GM21576 (cell line): ENCODE measurements around the gene PARD6G.

Source experiments
- ATAC-seq: cut with Tn5 transposase; IDR thresholded peaks from one replicate; pipeline ENCODE4 v1.9.1; 2021; ENCODE audit warnings: mild to moderate bottlenecking, moderate library complexity; ENCODE audit not compliant: unreplicated experiment

The PARD6G gene

DNA sequence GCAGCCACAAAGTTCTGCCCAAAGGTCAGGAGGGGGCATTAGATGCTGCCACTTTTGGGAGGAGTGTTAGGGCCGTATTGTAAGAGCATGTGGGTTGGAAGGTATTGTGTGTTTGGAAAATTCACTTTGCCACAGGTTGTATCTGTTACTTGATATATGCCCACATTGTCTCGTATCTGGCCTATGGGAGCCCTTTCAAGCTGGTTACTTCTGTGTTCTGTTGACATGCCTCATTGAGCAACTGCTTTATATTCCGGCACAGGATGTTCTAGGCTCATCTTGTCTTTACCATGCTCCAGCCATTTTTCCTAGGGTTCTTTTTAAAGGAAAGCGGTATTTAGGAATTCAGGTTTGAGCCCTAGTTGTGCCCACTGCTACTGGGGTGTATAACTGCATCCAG, 132.3 kb downstream of the PARD6G start:
- no peak for ATAC-seq

DNA sequence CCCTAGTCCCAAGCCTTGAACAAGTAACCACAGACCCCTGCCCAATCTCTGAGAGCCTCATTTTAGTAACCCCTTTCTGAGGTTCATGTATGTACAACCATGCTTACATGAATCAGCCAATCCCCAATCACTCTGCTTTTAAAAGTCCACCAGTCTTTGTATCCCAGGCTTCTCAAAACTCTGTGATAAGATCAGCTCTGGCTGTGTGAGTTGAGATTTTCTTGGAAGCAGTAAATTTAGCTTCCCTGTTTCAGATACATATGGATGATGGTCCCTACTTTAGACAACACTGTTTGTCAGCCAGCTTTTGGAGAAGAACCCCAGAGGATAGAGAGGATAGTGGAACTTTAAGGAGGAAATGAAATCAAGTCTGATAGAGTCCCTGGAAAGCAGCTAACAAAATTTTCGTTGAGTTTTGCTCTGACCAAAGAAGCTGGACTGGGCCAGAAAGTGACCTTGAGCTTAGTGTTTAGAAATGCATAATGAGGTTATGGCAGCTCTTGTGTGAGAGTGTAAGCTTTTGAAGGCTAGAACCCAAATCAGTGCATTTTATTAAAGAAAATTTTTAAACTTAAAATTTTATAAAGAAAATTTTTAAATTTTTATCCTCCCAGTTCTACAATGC, 134.6 kb downstream of the PARD6G start:
- no peak for ATAC-seq

DNA sequence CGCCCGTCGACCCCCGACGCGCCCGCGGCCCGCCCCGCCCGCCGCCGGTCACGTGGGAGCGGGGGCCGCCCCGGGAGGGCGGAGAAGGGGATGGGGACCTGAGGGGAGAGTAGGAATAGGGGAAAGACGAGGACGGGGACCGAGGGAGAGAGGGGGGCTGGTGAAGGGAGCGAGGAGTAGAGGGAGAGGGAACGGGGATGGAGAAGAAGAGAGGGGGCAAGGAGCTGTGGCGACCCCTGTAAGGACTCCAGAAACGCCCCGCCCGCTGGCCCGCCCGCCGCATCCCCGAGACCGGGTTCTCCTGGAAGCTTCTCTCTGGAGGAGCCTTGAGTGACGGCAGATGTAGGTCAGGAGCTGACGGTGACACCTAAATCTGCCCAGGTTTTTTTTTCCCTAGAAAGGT, 137.6 kb downstream of the PARD6G start:
- ATAC-seq: peak; percentile 15

DNA sequence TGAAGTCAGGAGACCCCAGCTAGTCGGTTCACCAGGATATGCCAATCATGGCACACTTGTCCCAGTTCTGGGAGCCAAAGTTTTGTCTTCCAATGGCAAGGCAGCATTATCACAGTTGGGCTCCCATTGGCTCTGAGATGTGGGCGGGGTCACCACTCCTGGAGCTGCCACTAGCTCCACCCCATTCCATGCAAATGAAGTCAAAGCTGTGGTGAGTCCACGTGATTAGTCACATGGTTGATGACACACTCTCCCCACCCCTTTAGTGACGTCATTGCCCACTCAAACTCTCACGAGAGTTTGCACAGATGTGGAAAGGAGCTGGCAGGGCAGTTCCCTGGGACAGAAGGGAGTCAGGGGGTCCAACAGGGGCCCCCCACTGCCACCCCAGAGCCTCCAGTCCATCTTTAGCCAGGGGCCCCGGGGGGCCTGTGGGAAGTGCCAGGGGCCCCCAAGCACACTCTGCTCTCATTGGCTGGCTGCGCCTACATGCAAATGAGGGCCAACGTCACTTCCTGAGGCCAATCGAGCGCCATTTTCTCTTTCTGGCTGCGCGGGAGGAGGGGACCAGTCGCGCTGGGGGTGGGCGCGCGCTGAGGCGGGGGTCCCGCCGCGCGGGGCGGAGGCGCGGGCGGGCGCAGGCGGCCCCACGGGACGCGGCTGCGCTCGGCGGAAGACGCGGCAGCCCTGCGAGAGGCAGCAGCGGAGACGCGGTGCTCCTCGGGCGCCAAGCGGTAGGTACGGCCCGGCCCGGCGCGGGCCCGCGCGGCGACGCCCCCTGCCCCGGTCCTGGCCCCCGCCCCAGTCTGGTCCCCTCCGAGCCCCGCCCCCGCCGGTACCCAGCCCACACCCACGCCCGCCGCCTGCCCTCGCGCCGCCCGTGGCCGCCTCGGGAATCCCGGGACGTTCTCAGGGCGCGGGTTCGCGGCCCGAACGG, 138.3 kb downstream of the PARD6G start, which contains the start of gene ADNP2:
Gene ADNP2, plus strand, starts transcription at position 524 of the 937 bp plus-strand sequence. CDS start 8,281 bp downstream, outside the sequence.
- ATAC-seq: peak; percentile 47

DNA sequence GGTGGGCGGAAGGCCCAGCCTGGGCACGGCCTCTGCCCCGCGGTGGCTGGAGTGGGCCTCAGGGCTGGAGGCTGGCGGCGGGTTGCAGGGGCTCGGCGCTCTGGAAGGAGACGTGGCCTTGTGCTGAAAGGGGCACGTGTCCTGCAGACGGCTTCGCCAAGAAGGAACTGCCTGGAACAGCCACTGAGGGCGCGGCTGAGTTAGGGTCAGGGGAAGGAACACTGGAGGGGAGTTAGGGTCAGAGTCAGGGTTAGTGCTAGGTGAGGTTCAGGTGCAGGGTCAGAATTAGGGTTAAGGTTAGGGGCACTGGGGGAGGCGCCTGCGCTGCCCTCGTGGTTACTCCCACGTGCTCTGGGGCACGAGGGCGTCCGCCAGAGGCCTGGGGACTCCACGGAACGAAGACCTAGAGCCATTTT, 139.2 kb downstream of the PARD6G start:
- no peak for ATAC-seq

DNA sequence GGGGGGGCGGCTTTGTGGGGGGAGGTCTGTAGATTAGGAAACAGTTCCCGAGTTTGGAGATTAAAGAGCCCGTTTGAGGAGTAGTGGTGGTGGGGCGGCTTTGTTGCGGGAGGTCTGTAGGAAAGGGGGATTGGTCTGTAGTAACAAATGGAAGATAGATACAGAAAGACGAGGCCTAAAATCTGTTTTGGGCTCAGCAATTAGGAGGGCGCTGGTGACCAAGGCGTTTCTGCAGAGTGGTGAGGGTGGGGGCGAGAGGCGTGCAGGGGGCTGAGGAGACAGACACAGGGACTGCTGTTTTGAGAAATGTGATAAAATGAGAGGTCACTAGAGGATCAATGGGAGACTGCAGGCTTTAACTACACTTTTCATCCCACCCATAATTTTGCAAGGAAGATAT, 139.9 kb downstream of the PARD6G start:
- ATAC-seq: no peak
